H1 (cell line): ENCODE results near the gene UGT1A7. TPM values are rescaled to one million over a fixed set of nuclear protein-coding genes. Genes with fewer than 3 reads are reported as not detected.

Source experiments
- CTCF ChIA-PET: fragments of 300-600 bp; sonication (Branson Sonifier 250); formaldehyde crosslinking; loops from one replicate; lab custom pipeline; 2021; ENCODE audit not compliant: partially characterized antibody; lab: Charles Lee
- POLR2A ChIA-PET: fragments of 300-600 bp; sonication (Branson Sonifier 250); formaldehyde crosslinking; loops from one replicate; lab custom pipeline; 2021; ENCODE audit warnings: inconsistent platforms; ENCODE audit not compliant: partially characterized antibody; lab: Charles Lee
- DNase-seq, 2 experiments: peaks; one replicate each; pipeline versions ENCODE4 v3.0.0 to v3.0.0-alpha.2; 2010 to 2022; ENCODE audit warnings: low spot score in 2 of 2, low read depth in 1 of 2, mixed read lengths in 1 of 2
- FAIRE-seq: peaks from 2 replicates; lab custom pipeline; 2011; peaks lifted over from hg19 to GRCh38; lab: Jason Lieb, UNC
- H2AFZ ChIP-seq: 2 replicates; pipeline ENCODE4 v1.8.1; 2012; ENCODE audit warnings: low read length, inconsistent platforms
- H2AK5ac ChIP-seq: 2 replicates; pipeline ENCODE4 v1.6.1; 2013; ENCODE audit warnings: low read depth, low read length
- H2BK120ac ChIP-seq: replicated peaks from 2 replicates; pipeline ENCODE3; 2013; ENCODE audit warnings: low read depth, low read length, inconsistent platforms
- H2BK12ac ChIP-seq: 2 replicates; pipeline ENCODE4 v1.6.1; 2013; ENCODE audit warnings: low read depth, low read length
- H2BK15ac ChIP-seq: 2 replicates; pipeline ENCODE4 v1.6.1; 2013; ENCODE audit warnings: low read length
- H2BK20ac ChIP-seq: 2 replicates; pipeline ENCODE4 v1.6.1; 2013; ENCODE audit warnings: low read length
- H2BK5ac ChIP-seq: 2 replicates; pipeline ENCODE4 v1.6.1; 2013; ENCODE audit warnings: low read depth, low read length
- H3K14ac ChIP-seq: 2 replicates; pipeline ENCODE4 v1.6.1; 2013; ENCODE audit warnings: inconsistent platforms; ENCODE audit not compliant: insufficient read length
- H3K18ac ChIP-seq: 2 replicates; pipeline ENCODE4 v1.6.1; 2013; ENCODE audit warnings: low read length; ENCODE audit errors: extremely low read depth
- H3K23ac ChIP-seq: 2 replicates; pipeline ENCODE4 v1.6.1; 2013; ENCODE audit warnings: inconsistent platforms; ENCODE audit not compliant: insufficient read length
- H3K23me2 ChIP-seq: 2 replicates; pipeline ENCODE4 v1.6.1; 2013; ENCODE audit warnings: low read depth, low read length
- H3K27ac ChIP-seq: 2 replicates; pipeline ENCODE4 v1.6.1; 2011; ENCODE audit warnings: low read depth, low read length, inconsistent platforms
- H3K27me3 ChIP-seq, 4 experiments: replicated peaks in 1 of 4; 1 replicate in 1 of 4; 2 replicates in 3 of 4; pipeline versions ENCODE4 v1.6.1 to v1.8.1; 2011 to 2013; ENCODE audit warnings: low read length in 3 of 4, mild to moderate bottlenecking in 3 of 4, inconsistent platforms in 2 of 4, mixed read lengths in 2 of 4, moderate library complexity in 1 of 4; ENCODE audit not compliant: control insufficient read depth in 3 of 4, insufficient read depth in 3 of 4; ENCODE audit errors: extremely low read depth in 1 of 4
- H3K36me3 ChIP-seq, 4 experiments: 2 replicates each; pipeline versions ENCODE4 v1.6.1 to v1.8.1; 2011 to 2013; ENCODE audit warnings: mild to moderate bottlenecking in 4 of 4, low read length in 3 of 4, moderate library complexity in 2 of 4, control low read depth in 1 of 4, inconsistent platforms in 1 of 4; ENCODE audit not compliant: insufficient read depth in 4 of 4, control insufficient read depth in 2 of 4
- H3K4ac ChIP-seq: replicated peaks from 2 replicates; pipeline ENCODE3; 2013; ENCODE audit warnings: low read length, low read depth, mixed read lengths, inconsistent platforms; ENCODE audit not compliant: insufficient read length
- H3K4me1 ChIP-seq, 4 experiments: replicated peaks in 1 of 4; 1 replicate in 1 of 4; 2 replicates in 3 of 4; pipeline versions ENCODE4 v1.6.1 to v1.8.1; 2011 to 2013; ENCODE audit warnings: low read length in 3 of 4, inconsistent platforms in 2 of 4, mixed read lengths in 1 of 4; ENCODE audit not compliant: insufficient read depth in 4 of 4, control insufficient read depth in 3 of 4
- H3K4me2 ChIP-seq, 2 experiments: 2 replicates each; pipeline versions ENCODE4 v1.6.1 to v1.8.1; 2011 to 2013; ENCODE audit warnings: low read depth in 2 of 2, low read length in 2 of 2, control low read depth in 1 of 2, inconsistent platforms in 1 of 2, mild to moderate bottlenecking in 1 of 2; ENCODE audit not compliant: insufficient read depth in 1 of 2
- H3K4me3 ChIP-seq, 4 experiments: fragments of 200-600, 300-600 bp in 1 of 4; sonication (generic), shearing (Covaris generic), sonication (Bioruptor Twin) in 1 of 4; 2 replicates each; pipeline versions ENCODE4 v1.5.1 to v1.8.1; 2011 to 2016; ENCODE audit warnings: low read length in 4 of 4, low read depth in 3 of 4, control low read depth in 2 of 4, inconsistent platforms in 2 of 4, mild to moderate bottlenecking in 2 of 4, mixed read lengths in 1 of 4, moderate library complexity in 1 of 4; ENCODE audit not compliant: insufficient read depth in 2 of 4; ENCODE audit errors: extremely low read depth in 1 of 4
- H3K56ac ChIP-seq: replicated peaks from 2 replicates; pipeline ENCODE3; 2013; ENCODE audit warnings: low read depth, mild to moderate bottlenecking, mixed read lengths, low read length, inconsistent platforms; ENCODE audit not compliant: insufficient read length
- H3K79me1 ChIP-seq: 2 replicates; pipeline ENCODE4 v1.6.1; 2013; ENCODE audit warnings: low read depth, low read length, control low read depth
- H3K79me2 ChIP-seq, 2 experiments: 2 replicates each; pipeline versions ENCODE4 v1.6.1 to v1.8.1; 2012 to 2013; ENCODE audit warnings: low read length in 2 of 2, mild to moderate bottlenecking in 2 of 2, inconsistent platforms in 1 of 2; ENCODE audit not compliant: insufficient read depth in 2 of 2, control insufficient read depth in 1 of 2
- H3K9ac ChIP-seq, 4 experiments: replicated peaks in 1 of 4; 1 replicate in 1 of 4; 2 replicates in 3 of 4; pipeline versions ENCODE4 v1.6.1 to v1.8.1; 2011 to 2013; ENCODE audit warnings: low read depth in 3 of 4, low read length in 3 of 4, control low read depth in 2 of 4, mild to moderate bottlenecking in 2 of 4, moderate library complexity in 2 of 4, inconsistent platforms in 1 of 4; ENCODE audit errors: extremely low read depth in 1 of 4
- H3K9me3 ChIP-seq, 2 experiments: 2 replicates each; pipeline versions ENCODE4 v1.6.1 to v1.8.1; 2012 to 2013; ENCODE audit warnings: mild to moderate bottlenecking in 2 of 2, moderate library complexity in 2 of 2, control low read depth in 1 of 2, inconsistent platforms in 1 of 2, low read depth in 1 of 2, low read length in 1 of 2, mixed read lengths in 1 of 2; ENCODE audit not compliant: insufficient read depth in 2 of 2
- H4K20me1 ChIP-seq, 2 experiments: replicated peaks in 1 of 2; 2 replicates each; pipeline versions ENCODE3 to v1.8.1; 2011 to 2013; ENCODE audit warnings: inconsistent platforms in 2 of 2, low read length in 2 of 2, mild to moderate bottlenecking in 1 of 2; ENCODE audit not compliant: insufficient read depth in 2 of 2, control insufficient read depth in 1 of 2
- H4K5ac ChIP-seq: 2 replicates; pipeline ENCODE4 v1.6.1; 2013; ENCODE audit warnings: low read length, low read depth, mixed read lengths, inconsistent platforms; ENCODE audit not compliant: insufficient read length
- H4K8ac ChIP-seq: 2 replicates; pipeline ENCODE4 v1.8.0; 2013; ENCODE audit warnings: mild to moderate bottlenecking, moderate library complexity, low read length, inconsistent platforms; ENCODE audit not compliant: insufficient read depth; ENCODE audit errors: extremely low read depth
- H4K91ac ChIP-seq: replicated peaks from 2 replicates; pipeline ENCODE3; 2013; ENCODE audit warnings: low read length, mixed read lengths, inconsistent platforms; ENCODE audit not compliant: insufficient read length
- FOSL1 ChIP-seq: IDR thresholded peaks from 2 replicates; pipeline ENCODE4 v1.6.1; 2011; ENCODE audit warnings: mild to moderate bottlenecking, low read depth, low read length, moderate library complexity; ENCODE audit not compliant: insufficient read depth
- GTF2F1 ChIP-seq: IDR thresholded peaks from 2 replicates; pipeline ENCODE4 v1.6.1; 2012; ENCODE audit warnings: low read depth, low read length, improper control_type of control experiment, borderline replicate concordance
- HDAC6 ChIP-seq: IDR thresholded peaks from one replicate; pipeline ENCODE4 v1.7.1; 2012; ENCODE audit warnings: low read depth, mild to moderate bottlenecking, inconsistent platforms, low read length, moderate library complexity
- MAFK ChIP-seq: IDR thresholded peaks from 2 replicates; pipeline ENCODE4 v1.6.1; 2012; ENCODE audit warnings: low read depth, mild to moderate bottlenecking, improper control_type of control experiment, low read length
- RAD21 ChIP-seq, 2 experiments: IDR thresholded peaks in 1 of 2; conservative IDR thresholded peaks in 1 of 2; 2 replicates each; pipeline ENCODE4 v1.6.1; 2011; ENCODE audit warnings: low read depth in 2 of 2, low read length in 2 of 2, improper control_type of control experiment in 1 of 2, inconsistent platforms in 1 of 2, mild to moderate bottlenecking in 1 of 2, moderate library complexity in 1 of 2
- RNF2 ChIP-seq: fragments of 200-900, 300-1000 bp; sonication (generic); IDR thresholded peaks from 2 replicates; pipeline ENCODE4 v1.7.1; 2016; ENCODE audit warnings: borderline replicate concordance, low read depth, mild to moderate bottlenecking, antibody characterized with exemption, low read length; ENCODE audit not compliant: poor library complexity, severe bottlenecking; ENCODE audit errors: missing control alignments
- SUZ12 ChIP-seq: fragments of 200-600 bp; sonication (generic); IDR thresholded peaks from 2 replicates; pipeline ENCODE4 v1.6.1; 2012; ENCODE audit warnings: mild to moderate bottlenecking, inconsistent platforms, low read length, moderate library complexity, mixed read lengths
- WGBS, 2 experiments: shearing (Covaris generic) in 1 of 2; methylation state at CpG; one replicate each; pipeline versions ENCODE4 v1.1.6 to v1.1.7; 2013 to 2015; ENCODE audit warnings: low lambda C conversion rate in 2 of 2, mixed read lengths in 2 of 2, inconsistent platforms in 1 of 2, low coverage in 1 of 2, missing lambda C conversion rate in 1 of 2; ENCODE audit not compliant: insufficient replicate concordance in 2 of 2, insufficient coverage in 1 of 2, insufficient read length in 1 of 2; ENCODE audit errors: extremely low coverage in 1 of 2, missing lambda C conversion rate in 1 of 2; 5-methylcytosine and 5-hydroxymethylcytosine counted together
- polyA plus RNA-seq, 7 experiments: library from polyadenylated mRNA; depleted of rRNA in 3 of 7; stranded (reverse) in 5 of 7; unstranded in 2 of 7; fragments of >200 nt in 5 of 7; fragments of 200-250 nt in 2 of 7; gene quantifications; 1 replicate in 5 of 7; 2 replicates in 1 of 7; 4 replicates in 1 of 7; pipeline versions ENCODE4 v1.2.1 to v1.2.3, GENCODE V29; 2011 to 2013; ENCODE audit warnings: missing spikeins in 2 of 7, mixed read lengths in 2 of 7
- total RNA-seq: library from RNA; stranded (reverse); fragmentation: NEBNext Ultra II Directional; extraction: Animal tissue kit (Norgen Biotek cat#: 25700); gene quantifications from 2 replicates; pipeline ENCODE4 v1.2.1, GENCODE V29; 2021

UGT1A7 gene
- total and polyA plus RNA-seq, 2 of the 8 experiments (the other 6 are each of a cell fraction or from before 2014, with no cell fraction given) = not detected

DNA sequence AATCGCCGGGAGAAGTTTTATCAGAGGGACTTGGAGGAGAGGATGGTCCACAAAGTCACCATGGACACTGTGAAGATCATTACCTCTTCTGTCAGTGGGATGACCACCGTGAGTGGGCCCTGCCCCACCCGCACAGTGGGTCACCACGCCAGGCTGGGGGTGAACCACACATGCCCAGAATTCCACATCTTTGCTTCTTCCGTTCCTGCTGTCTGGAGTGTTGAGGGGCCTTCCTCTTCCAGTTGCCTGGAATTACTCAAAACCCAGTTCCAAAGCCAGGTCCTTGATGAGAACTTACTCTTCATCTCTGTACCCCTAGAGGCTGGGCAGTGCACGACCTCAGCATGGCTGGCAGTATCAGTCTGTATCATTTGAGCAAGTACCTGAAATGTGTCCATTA, 118.5 kb downstream of the UGT1A7 start:
- H3K27ac ChIP-seq = no peak overlapping the region
- H3K4me3 ChIP-seq = no peak overlapping the region
- no peak overlapping the region for H3K23ac ChIP-seq
- H2BK20ac ChIP-seq = no peak overlapping the region
- no peaks in the 10 kb centered on the region for H3K79me2 ChIP-seq
- H3K4me2 ChIP-seq = no peak overlapping the region
- no peak overlapping the region for H2AFZ ChIP-seq
- no peaks in the 10 kb centered on the region for H3K36me3 ChIP-seq
- no peak overlapping the region for H3K56ac ChIP-seq
- POLR2A ChIA-PET = no interaction called here
- H4K20me1 ChIP-seq = no peaks in the 10 kb centered on the region
- no peak overlapping the region for H3K18ac ChIP-seq
- H3K9me3 ChIP-seq = peaks cover 0 to 4% of the 10 kb centered on the region in 2 experiments; a peak in 3 of 4 replicates
- H2BK120ac ChIP-seq = no peak overlapping the region
- no peak overlapping the region for H2AK5ac ChIP-seq
- no peak overlapping the region for H2BK5ac ChIP-seq
- CTCF ChIA-PET = no interaction called here
- H3K4ac ChIP-seq = no peak overlapping the region
- H3K79me1 ChIP-seq = no peaks in the 10 kb centered on the region
- 93% methylated on average over 7 of the region's 7 CpGs; no CpG with 5 or more reads in 1 of the 2 experiments for WGBS, 2 experiments
- H3K9ac ChIP-seq = no peak overlapping the region
- H2BK15ac ChIP-seq = no peak overlapping the region
- no peaks in the 10 kb centered on the region for H3K27me3 ChIP-seq
- H4K8ac ChIP-seq = no peak overlapping the region
- no peaks in the 10 kb centered on the region for H3K4me1 ChIP-seq
- H4K5ac ChIP-seq = no peak overlapping the region
- FAIRE-seq (no peak), DNase-seq (no peak)
- H3K23me2 ChIP-seq = no peaks in the 10 kb centered on the region
- H3K14ac ChIP-seq = no peak overlapping the region
- H2BK12ac ChIP-seq = no peak overlapping the region
- no peak overlapping the region for H4K91ac ChIP-seq
- TF ChIP-seq HDAC6 (no peak), MAFK (no peak), SUZ12 (no peak), FOSL1 (no peak), RNF2 (no peak), RAD21 (IDR thresholded peaks at IDR 0.05 in 1 of 2, conservative IDR thresholded peaks at IDR 0.05 in 1 of 2; ENCODE audit: low read depth in 2 of 2, low read length in 2 of 2) (no peak), GTF2F1 (no peak)
